ENCODE measurements around the gene AK5.
"Not testable (repeated sequence)": the region's sequence is repeated elsewhere in the genome, so short reads cannot be mapped to it uniquely, and the experiment has no call there.

The AK5 gene

GRCh38 chr1:77308889-77309621 is 27.2 kb downstream of the AK5 start:
- no peak overlapping the region for H3K4me3 ChIP-seq (ENCODE audit: low read length)
- TF ChIP-seq CTCF (IDR thresholded peaks at IDR 0.05; ENCODE audit: insufficient read depth, low read depth, low read length, missing control alignments) = no peak
- no peak for DNase-seq (ENCODE audit: low read depth)

- H3K4me3 ChIP-seq (ENCODE audit: low read length) = no peak overlapping the region
- no peak for TF ChIP-seq CTCF (IDR thresholded peaks at IDR 0.05; ENCODE audit: insufficient read depth, low read depth, low read length, missing control alignments)
- no peak for DNase-seq (ENCODE audit: low read depth)
Measured at GRCh38 chr1:77310924-77311323, 29.1 kb downstream of the AK5 start.

GRCh38 chr1:77312364-77312763 is 30.5 kb downstream of the AK5 start:
- not testable (repeated sequence) for H3K4me3 ChIP-seq (ENCODE audit: low read length)
- peak; percentile 32 for DNase-seq (ENCODE audit: low read depth)

- DNase-seq (ENCODE audit: low read depth) = peak; percentile 32
- no peak overlapping the region for H3K4me3 ChIP-seq (ENCODE audit: low read length)
Measured at GRCh38 chr1:77313491-77313890, 31.7 kb downstream of the AK5 start.

GRCh38 chr1:77316006-77316405 is 34.2 kb downstream of the AK5 start:
- peak; percentile 29 for DNase-seq (ENCODE audit: low read depth)
- no peak for TF ChIP-seq CTCF (IDR thresholded peaks at IDR 0.05; ENCODE audit: insufficient read depth, low read depth, low read length, missing control alignments)
- H3K4me3 ChIP-seq (ENCODE audit: low read length) = no peak overlapping the region

More at GRCh38 chr1:77313491-77313890, 31.7 kb downstream of the AK5 start:
- peak; percentile 50 for TF ChIP-seq CTCF (IDR thresholded peaks at IDR 0.05; ENCODE audit: insufficient read depth, low read depth, low read length, missing control alignments)

GRCh38 chr1:77316966-77317365 is 35.1 kb downstream of the AK5 start:
- TF ChIP-seq CTCF (IDR thresholded peaks at IDR 0.05; ENCODE audit: insufficient read depth, low read depth, low read length, missing control alignments) = no peak
- DNase-seq (ENCODE audit: low read depth) = no peak
- H3K4me3 ChIP-seq (ENCODE audit: low read length) = no peak overlapping the region

- no peak for TF ChIP-seq CTCF (IDR thresholded peaks at IDR 0.05; ENCODE audit: insufficient read depth, low read depth, low read length, missing control alignments)
- H3K4me3 ChIP-seq (ENCODE audit: low read length) = no peak overlapping the region
- no peak for DNase-seq (ENCODE audit: low read depth)
Measured at GRCh38 chr1:77319036-77319705, 37.4 kb downstream of the AK5 start.

Data from epithelial cell of esophagus (primary cell).